ENCODE results near the gene CELSR1. TPM values are rescaled to one million over a fixed set of nuclear protein-coding genes. Genes with fewer than 3 reads are reported as not detected.

Gene CELSR1
- total and polyA plus RNA-seq, 2 of the 13 experiments (the other 11 are each of a cell fraction or from before 2014, with no cell fraction given), result 0.78 to 1.8 TPM

DNA sequence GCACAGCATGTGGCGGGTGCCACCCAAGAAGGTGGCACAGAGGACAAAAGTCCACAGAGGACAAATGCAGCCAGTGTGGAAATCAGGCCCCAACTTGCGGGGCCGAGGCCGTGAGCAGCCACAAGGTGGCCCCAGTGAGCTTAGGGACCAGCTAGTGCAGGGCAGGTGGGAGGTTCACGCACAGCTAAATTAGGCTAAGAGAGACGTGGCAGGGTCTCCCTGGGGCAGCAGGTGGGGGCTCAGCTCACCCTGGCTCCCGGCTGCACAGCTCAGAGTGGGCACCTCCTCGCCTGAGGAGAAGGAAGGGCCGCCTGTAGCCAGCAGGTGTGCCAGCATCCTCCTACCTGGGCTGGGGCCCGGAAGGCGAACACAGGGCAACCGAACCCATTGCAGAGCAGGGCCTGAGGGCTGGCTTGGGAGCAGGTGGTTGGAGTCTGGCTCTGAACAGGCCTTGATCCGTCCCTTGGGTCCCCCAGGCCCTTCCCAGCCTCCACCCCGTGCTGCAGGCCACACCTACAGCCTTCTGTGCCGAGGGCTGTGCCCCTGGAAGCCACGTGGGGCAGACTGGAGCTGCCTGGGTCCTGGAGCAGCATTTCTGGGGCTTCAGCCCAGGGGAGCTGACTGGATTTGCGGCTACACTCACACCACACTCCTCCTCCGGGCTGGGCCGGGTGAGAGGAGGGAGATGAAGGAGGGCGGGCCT, 26.1 kb upstream of the CELSR1 start (continued):
- TF ChIP-seq NFKB2 (CRISPR knock-in tag; IDR thresholded peaks at IDR 0.05; ENCODE audit: borderline replicate concordance) (peak; percentile 60; the same call in 1 of the 2 replicates), ZNF468 (CRISPR knock-in tag; IDR thresholded peaks at IDR 0.05) (no peak), ETS1 (CRISPR knock-in tag; IDR thresholded peaks at IDR 0.05) (no peak), ARNTL (CRISPR knock-in tag; IDR thresholded peaks at IDR 0.05) (0 out of 2 replicates have a peak, but pooled peaks have one; percentile 21), SMAD1 (CRISPR knock-in tag; IDR thresholded peaks at IDR 0.05; ENCODE audit: borderline replicate concordance, low read depth) (peak; percentile 80; the same call in 1 of the 2 replicates), EP300 (IDR thresholded peaks at IDR 0.05; ENCODE audit: low read depth in 2 of 2, low read length in 2 of 2) (no peak), EP300 (CRISPR knock-in tag; IDR thresholded peaks at IDR 0.05; ENCODE audit: borderline replicate concordance) (no peak), POLR2AphosphoS5 (IDR thresholded peaks at IDR 0.05; ENCODE audit: low read depth, low read length) (no peak; the same call in 1 of the 2 replicates)
- TF ChIP-seq, protein P1, sequence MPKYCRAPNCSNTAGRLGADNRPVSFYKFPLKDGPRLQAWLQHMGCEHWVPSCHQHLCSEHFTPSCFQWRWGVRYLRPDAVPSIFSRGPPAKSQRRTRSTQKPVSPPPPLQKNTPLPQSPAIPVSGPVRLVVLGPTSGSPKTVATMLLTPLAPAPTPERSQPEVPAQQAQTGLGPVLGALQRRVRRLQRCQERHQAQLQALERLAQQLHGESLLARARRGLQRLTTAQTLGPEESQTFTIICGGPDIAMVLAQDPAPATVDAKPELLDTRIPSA (CRISPR knock-in tag; IDR thresholded peaks at IDR 0.05; ENCODE audit: borderline replicate concordance), result 0 out of 2 replicates have a peak, but pooled peaks have one; percentile 29
- TF ChIP-seq, protein P2, sequence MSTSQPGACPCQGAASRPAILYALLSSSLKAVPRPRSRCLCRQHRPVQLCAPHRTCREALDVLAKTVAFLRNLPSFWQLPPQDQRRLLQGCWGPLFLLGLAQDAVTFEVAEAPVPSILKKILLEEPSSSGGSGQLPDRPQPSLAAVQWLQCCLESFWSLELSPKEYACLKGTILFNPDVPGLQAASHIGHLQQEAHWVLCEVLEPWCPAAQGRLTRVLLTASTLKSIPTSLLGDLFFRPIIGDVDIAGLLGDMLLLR (CRISPR knock-in tag; IDR thresholded peaks at IDR 0.05), result 0 out of 2 replicates have a peak, but pooled peaks have one; percentile 23
